Measurements from ENCODE around the gene LARGE1.

Gene LARGE1

GRCh38 chr22:33330534-33330933 lies 589.7 kb downstream of the LARGE1 start:
- DNase-seq: no peak

GRCh38 chr22:33329398-33329797 lies 590.9 kb downstream of the LARGE1 start:
- no peak for DNase-seq

- no peak for DNase-seq
Observed at GRCh38 chr22:33328789-33329296, 591.4 kb downstream of the LARGE1 start.

GRCh38 chr22:33327348-33327860 lies 592.9 kb downstream of the LARGE1 start:
- DNase-seq: no peak

GRCh38 chr22:33326540-33327295 lies 593.6 kb downstream of the LARGE1 start:
- DNase-seq: no peak

- peak; percentile 87 for DNase-seq
Observed at GRCh38 chr22:33325232-33326004, 594.9 kb downstream of the LARGE1 start.

GRCh38 chr22:33324228-33324627 lies 596.0 kb downstream of the LARGE1 start:
- DNase-seq: no peak

- DNase-seq: no peak
Observed at GRCh38 chr22:33321466-33321865, 598.8 kb downstream of the LARGE1 start.

GRCh38 chr22:33315954-33316353 lies 604.3 kb downstream of the LARGE1 start:
- no peak for DNase-seq

GRCh38 chr22:33315117-33315516 lies 605.2 kb downstream of the LARGE1 start:
- no peak for DNase-seq

- no peak for DNase-seq
Observed at GRCh38 chr22:33314316-33314715, 606.0 kb downstream of the LARGE1 start.

- no peak for DNase-seq
Observed at GRCh38 chr22:33303099-33303498, 617.2 kb downstream of the LARGE1 start.

- DNase-seq: no peak
Observed at GRCh38 chr22:33302549-33302948, 617.7 kb downstream of the LARGE1 start.

- DNase-seq: peak; percentile 65
Observed at GRCh38 chr22:33302049-33302545, 618.2 kb downstream of the LARGE1 start.

GRCh38 chr22:33300165-33300564 lies 620.1 kb downstream of the LARGE1 start:
- no peak for DNase-seq

- no peak for DNase-seq
Observed at GRCh38 chr22:33299245-33299956, 620.9 kb downstream of the LARGE1 start.

GRCh38 chr22:33296941-33297340 lies 623.3 kb downstream of the LARGE1 start:
- DNase-seq: no peak

GRCh38 chr22:33288078-33288477 lies 632.2 kb downstream of the LARGE1 start:
- DNase-seq: no peak

GRCh38 chr22:33275073-33275443 lies 645.2 kb downstream of the LARGE1 start:
- no peak for DNase-seq

- no peak for DNase-seq
Observed at GRCh38 chr22:33274214-33275072, 645.8 kb downstream of the LARGE1 start.

- DNase-seq: no peak
Observed at GRCh38 chr22:33272871-33273270, 647.4 kb downstream of the LARGE1 start.

- DNase-seq: no peak
Observed at GRCh38 chr22:33272180-33272579, 648.1 kb downstream of the LARGE1 start.
